ENCODE measurements around the gene CIB4.

The CIB4 gene

DNA sequence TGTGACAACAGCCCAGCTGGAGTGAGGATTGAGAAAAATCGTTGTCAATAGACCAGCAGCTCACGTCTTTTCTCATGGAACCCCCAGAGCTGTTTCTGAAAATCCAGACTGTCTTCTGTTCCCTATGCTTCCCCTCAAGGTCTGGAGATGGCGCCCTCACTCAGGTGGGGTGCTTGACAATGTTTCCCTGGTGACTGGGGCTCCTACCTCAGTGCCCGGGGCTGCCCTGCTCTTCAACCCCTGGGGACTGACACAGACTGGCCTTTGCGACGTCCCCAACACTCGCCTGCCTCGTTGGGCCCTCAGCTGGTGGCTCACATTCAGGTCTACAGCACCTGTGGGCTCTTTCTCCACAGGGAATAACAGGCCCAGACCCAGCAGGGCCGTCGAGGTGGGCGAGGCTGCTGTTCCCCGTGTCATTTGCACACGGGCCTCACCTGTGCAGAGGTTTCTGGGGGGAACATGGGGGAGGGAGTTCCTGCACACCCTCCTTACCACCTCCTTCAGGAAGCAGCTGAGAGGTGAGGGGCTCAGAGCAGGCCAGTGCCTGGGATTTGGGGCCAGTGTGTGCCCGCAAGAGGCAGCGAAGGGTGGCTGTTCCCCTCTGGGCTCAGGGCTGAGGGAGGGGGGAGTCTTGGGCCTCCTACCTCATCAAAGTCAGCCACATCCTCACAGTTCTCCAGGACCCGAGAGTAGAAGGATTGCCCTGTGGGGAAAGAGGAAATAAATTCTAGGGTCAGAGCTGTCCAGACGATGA, 103.9 kb downstream of the CIB4 start:
- TF ChIP-seq, protein P1, sequence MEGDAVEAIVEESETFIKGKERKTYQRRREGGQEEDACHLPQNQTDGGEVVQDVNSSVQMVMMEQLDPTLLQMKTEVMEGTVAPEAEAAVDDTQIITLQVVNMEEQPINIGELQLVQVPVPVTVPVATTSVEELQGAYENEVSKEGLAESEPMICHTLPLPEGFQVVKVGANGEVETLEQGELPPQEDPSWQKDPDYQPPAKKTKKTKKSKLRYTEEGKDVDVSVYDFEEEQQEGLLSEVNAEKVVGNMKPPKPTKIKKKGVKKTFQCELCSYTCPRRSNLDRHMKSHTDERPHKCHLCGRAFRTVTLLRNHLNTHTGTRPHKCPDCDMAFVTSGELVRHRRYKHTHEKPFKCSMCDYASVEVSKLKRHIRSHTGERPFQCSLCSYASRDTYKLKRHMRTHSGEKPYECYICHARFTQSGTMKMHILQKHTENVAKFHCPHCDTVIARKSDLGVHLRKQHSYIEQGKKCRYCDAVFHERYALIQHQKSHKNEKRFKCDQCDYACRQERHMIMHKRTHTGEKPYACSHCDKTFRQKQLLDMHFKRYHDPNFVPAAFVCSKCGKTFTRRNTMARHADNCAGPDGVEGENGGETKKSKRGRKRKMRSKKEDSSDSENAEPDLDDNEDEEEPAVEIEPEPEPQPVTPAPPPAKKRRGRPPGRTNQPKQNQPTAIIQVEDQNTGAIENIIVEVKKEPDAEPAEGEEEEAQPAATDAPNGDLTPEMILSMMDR (IDR thresholded peaks at IDR 0.05; ENCODE audit: extremely low read depth, insufficient read depth, missing control alignments) = no peak
- in situ Hi-C loops (cut with MboI; ENCODE audit: low pct_unique_long_range_greater_than_20kb, low sequenced_read_pairs, unreplicated experiment) = no loop called here
- no peak for DNase-seq (ENCODE audit: low spot score)

DNA sequence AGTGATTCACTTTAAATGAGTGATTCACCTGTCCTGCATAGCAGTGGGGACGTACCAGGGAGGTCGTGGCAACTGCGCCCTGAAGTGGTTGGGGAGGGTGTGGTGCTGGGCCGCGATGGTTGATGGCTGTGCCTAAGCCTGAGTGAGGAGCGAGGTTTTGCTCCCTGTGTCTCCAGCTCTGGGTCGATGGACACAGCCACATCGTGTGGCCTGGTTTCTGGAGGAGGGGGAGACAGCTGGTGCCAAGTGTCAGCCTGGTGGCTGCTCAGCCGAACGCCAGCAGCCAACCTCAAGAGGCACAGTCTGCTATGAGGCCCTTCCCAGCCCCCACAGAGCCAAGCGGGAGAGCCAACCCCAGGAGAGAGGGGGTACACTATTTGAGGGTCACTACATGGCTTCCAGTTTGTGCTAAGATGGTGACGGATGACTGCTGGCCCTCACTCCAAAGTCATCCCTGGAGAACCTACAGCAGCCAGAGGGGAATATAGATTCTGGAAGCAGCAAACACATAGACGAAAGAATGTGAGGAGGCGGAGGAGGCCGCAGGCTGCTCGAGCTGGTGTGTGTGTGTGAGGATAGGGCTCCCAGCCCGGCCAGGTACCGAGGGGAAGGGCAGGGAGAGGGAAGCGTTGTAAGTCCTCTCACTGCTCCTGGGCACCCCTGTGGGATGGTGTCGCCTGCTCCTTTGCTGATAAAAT, 104.6 kb downstream of the CIB4 start:
- DNase-seq (ENCODE audit: low spot score) = no peak
- in situ Hi-C loops (cut with MboI; ENCODE audit: low pct_unique_long_range_greater_than_20kb, low sequenced_read_pairs, unreplicated experiment) = no loop called here
- TF ChIP-seq, protein P1 (IDR thresholded peaks at IDR 0.05; ENCODE audit: extremely low read depth, insufficient read depth, missing control alignments) = no peak

DNA sequence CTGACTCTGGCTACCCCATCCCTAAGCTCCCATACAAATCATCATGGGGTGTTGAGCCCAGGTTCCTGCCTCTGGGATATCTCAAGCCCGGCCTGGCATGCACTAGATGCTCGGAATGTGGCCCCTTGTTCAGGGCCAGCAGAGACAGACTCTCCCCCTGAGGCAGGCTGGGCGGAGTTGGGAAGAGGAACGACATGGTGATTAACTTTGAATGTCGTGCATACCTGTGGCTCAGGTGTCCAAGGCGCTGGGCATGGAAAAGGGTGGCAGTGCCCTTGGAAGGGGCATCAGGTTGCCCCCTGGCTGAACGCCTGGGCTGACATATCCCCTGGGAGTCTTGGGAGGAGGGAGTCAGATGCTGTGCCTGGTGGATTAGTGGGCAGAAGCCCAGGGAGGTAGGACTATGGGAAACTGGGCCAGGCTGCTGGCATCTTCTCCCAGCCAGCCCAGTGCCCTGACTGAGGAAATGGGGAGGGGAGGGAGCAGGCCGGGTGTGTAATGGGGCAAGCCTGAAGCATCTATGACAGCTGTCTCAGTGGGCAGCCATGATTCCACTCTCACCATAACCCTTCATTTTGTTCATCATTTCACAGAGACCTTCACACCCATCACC, 105.4 kb downstream of the CIB4 start:
- TF ChIP-seq, protein P1 (IDR thresholded peaks at IDR 0.05; ENCODE audit: extremely low read depth, insufficient read depth, missing control alignments) = no peak
- in situ Hi-C loops (cut with MboI; ENCODE audit: low pct_unique_long_range_greater_than_20kb, low sequenced_read_pairs, unreplicated experiment) = no loop called here
- no peak for DNase-seq (ENCODE audit: low spot score)

DNA sequence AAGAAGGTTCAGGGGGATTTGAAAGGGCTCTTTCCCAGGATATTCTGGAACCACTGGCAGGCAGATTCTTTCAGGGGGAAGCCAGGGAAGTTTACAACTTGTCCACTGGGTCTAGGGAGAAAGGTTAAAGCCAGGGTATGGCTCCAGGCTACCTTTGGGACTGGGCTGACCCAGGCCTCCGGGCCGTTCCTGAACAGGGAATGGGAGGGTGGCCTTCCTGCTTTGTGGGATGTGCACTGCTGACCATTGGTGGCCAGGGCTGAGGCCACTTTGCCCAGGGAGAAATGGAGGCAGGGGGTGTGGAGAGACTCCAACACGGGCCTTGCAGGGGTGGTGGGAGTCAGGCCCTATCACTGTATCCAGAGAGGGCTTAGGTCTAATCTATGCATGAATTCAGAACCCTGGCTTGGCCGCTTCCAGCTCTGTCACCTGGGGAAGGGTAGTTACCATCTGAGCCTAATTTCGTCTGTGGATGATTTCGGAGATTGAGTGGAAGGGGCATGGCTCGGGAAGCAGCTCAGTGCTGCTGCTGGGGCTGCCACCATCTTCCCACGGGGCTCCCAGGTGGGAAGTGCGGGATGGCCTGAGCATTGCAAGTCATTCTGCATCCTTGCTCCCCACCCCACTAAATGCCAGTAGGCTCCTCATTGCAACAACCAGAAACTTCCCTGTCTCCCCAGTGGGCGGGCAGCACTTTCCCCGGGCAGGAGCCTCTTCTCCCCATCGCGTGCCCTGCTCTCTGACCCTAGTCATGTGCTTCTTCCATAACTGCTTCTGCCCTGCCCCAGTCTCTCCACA, 106.1 kb downstream of the CIB4 start:
- no peak for DNase-seq (ENCODE audit: low spot score)
- TF ChIP-seq, protein P1 (IDR thresholded peaks at IDR 0.05; ENCODE audit: extremely low read depth, insufficient read depth, missing control alignments) = no peak
- in situ Hi-C loops (cut with MboI; ENCODE audit: low pct_unique_long_range_greater_than_20kb, low sequenced_read_pairs, unreplicated experiment) = no loop called here

DNA sequence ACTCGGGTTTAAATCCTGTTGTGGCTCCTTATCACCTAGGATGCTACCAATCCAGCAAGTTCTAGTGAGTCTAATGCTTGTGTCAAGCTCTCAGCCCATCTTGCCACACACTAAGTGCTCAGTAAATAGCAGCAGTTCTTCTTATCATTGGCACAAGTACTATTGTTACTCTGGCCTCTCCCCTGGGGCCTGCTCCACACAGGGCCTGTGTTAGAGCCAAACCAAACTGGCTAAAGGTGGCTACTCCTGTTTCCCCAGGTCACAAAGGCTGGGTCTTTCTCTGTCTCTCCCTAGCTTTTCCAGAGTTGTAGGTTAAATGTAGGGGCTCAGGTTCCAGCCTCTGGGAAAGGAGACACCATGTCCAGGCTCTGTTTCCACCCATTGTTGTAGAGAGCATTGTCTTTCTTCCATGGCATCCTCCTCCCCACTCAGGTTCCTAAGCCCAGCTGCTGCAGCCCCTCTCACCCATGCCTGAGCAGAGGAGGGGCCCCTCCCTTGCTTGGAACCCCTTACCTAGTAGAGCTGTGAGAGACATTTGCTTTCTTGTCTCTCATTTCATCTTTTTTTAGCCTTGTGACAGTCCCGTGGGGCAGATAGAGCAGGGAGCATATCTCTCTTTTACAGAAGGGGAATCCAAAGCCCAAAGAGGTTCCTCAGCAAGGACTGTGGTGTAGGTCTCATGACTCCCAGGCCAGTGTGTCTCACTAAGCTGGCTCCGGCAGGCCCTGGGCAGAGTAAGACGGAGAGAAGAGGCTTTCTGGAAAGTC, 106.9 kb downstream of the CIB4 start:
- TF ChIP-seq, protein P1 (IDR thresholded peaks at IDR 0.05; ENCODE audit: extremely low read depth, insufficient read depth, missing control alignments) = no peak
- in situ Hi-C loops (cut with MboI; ENCODE audit: low pct_unique_long_range_greater_than_20kb, low sequenced_read_pairs, unreplicated experiment) = no loop called here
- DNase-seq (ENCODE audit: low spot score) = no peak
